PC-9 (cell line): ENCODE data around the gene SH3PXD2B.

ENCODE experiments used
- EZH2 ChIP-seq: fragments of 200-600 bp; sonication (generic); IDR thresholded peaks from 2 replicates; pipeline ENCODE4 v1.8.0; 2017; ENCODE audit warnings: antibody characterized with exemption, low read depth
- TF ChIP-seq, protein P1 (sequence below): fragments of 200-600 bp; sonication (generic); conservative IDR thresholded peaks from 2 replicates; pipeline ENCODE4 v1.6.1; 2017; ENCODE audit warnings: mixed run types, antibody characterized with exemption, mild to moderate bottlenecking, moderate library complexity

DNA sequence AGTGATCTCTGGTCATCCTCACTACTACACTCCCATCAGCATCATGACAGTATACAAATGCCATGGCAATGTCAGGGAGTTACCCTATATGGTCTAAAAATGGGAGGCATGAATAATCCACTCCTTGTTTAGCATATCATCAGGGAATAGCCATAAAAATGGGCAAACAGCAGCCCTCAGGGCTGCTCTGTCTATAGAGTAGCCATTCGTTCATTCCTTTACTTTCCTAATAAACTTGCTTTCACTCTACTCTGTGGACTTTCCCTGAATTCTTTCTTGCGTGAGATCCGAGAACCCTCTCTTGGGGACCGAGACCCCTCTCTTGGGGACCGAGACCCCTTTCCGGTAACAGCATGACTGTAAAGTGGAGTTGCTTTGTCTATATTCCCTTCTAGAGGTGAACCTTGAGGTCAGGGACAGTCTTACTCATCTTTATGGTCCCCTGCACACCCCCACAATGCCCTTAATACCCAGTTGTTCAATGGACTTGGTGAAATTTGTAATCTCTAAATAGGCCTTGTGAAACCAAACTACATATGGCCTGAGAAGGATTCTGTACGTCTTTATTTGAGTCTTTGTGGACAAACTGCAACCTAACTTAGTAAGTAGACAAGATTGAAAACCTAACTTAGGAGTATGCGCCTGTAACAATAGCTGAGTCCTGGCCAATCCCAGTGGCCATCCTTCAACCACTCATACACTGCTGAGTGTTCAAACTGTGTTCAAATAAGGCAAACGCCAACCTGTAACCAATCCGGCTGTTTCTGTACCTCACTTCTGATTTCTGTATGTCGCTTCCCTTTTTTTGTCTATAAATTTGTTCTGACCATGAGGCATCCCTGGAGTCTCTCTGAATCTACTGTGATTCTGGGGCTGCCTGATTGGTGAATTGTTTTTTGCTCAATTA lies 138.5 kb downstream of the SH3PXD2B start:
- TF ChIP-seq, protein P1, sequence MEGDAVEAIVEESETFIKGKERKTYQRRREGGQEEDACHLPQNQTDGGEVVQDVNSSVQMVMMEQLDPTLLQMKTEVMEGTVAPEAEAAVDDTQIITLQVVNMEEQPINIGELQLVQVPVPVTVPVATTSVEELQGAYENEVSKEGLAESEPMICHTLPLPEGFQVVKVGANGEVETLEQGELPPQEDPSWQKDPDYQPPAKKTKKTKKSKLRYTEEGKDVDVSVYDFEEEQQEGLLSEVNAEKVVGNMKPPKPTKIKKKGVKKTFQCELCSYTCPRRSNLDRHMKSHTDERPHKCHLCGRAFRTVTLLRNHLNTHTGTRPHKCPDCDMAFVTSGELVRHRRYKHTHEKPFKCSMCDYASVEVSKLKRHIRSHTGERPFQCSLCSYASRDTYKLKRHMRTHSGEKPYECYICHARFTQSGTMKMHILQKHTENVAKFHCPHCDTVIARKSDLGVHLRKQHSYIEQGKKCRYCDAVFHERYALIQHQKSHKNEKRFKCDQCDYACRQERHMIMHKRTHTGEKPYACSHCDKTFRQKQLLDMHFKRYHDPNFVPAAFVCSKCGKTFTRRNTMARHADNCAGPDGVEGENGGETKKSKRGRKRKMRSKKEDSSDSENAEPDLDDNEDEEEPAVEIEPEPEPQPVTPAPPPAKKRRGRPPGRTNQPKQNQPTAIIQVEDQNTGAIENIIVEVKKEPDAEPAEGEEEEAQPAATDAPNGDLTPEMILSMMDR, result no peak
- TF ChIP-seq EZH2, result no peak
